ENCODE results near the gene LRRC4C.

DNA sequence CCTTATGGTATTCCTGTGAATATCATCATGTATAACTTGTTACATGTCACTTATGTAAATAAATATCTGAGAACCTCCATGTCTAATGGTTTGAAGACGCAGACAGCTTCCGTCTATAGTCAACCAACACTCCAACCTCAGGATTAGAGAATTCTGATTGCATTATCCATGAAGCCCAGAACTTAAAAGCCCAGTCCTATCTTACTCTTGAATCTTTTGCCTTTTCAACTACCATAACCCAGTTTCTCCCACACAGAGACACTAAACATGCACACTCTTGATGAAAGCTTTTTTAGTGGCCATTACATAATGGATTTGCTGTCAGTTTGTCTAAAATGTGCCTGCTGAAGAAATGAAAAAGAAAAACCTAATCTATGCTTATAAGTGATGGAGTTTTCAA lies 1219.2 kb downstream of the LRRC4C start:
- no peak for TF ChIP-seq EZH2phosphoT487 (IDR thresholded peaks at IDR 0.05; ENCODE audit: insufficient read depth, low read depth)
- TF ChIP-seq EZH2 (IDR thresholded peaks at IDR 0.05; ENCODE audit: insufficient read depth, poor library complexity, severe bottlenecking): no peak
